Right lobe of liver (tissue), 6 donors: ENCODE data around the gene PBX4. TPM values are rescaled to one million over a fixed set of nuclear protein-coding genes. Genes with fewer than 3 reads are reported as not detected.
"Not testable (repeated sequence)": the region's sequence is repeated elsewhere in the genome, so short reads cannot be mapped to it uniquely, and the experiment has no call there.

Experiments used
- ATAC-seq, 4 donors: fragments of 200-7000 bp; cut with Tn5 transposase; one replicate each; pipeline ENCODE4 v1.9.1; 2020; ENCODE audit warnings: mild to moderate bottlenecking in 4 of 4, moderate library complexity in 4 of 4
- DNase-seq, 3 donors: peaks; one replicate each; pipeline ENCODE4 v3.0.0-alpha.2; 2020
- H3K27ac ChIP-seq, 3 donors: fragments of 200-600 bp; one replicate each; pipeline ENCODE4 v1.8.0; 2022
- H3K27me3 ChIP-seq, 2 donors: fragments of 200-600 bp; one replicate each; pipeline ENCODE4 v1.8.0; 2022
- H3K36me3 ChIP-seq, 4 donors: fragments of 200-600 bp; sonication (generic) in 1 of 4; one replicate each; pipeline versions ENCODE4 v1.5.1 to v1.8.0; 2017 to 2022; ENCODE audit warnings: control low read depth in 1 of 4
- H3K4me1 ChIP-seq, 4 donors: fragments of 200-600 bp; sonication (generic) in 1 of 4; one replicate each; pipeline versions ENCODE4 v1.5.1 to v1.8.0; 2017 to 2022; ENCODE audit warnings: control low read depth in 1 of 4
- H3K4me3 ChIP-seq, 3 donors: fragments of 200-600 bp; one replicate each; pipeline ENCODE4 v1.8.0; 2022
- H3K9me3 ChIP-seq, 4 donors: fragments of 200-600 bp; sonication (generic) in 1 of 4; one replicate each; pipeline versions ENCODE4 v1.5.1 to v1.8.0; 2017 to 2022; ENCODE audit warnings: control low read depth in 1 of 4
- POLR2A ChIP-seq: fragments of 450-650 bp; IDR thresholded peaks from one replicate; pipeline ENCODE4 v1.6.1; 2017; ENCODE audit warnings: antibody characterized with exemption, mild to moderate bottlenecking
- WGBS: methylation state at CpG from one replicate; pipeline ENCODE4 v1.1.6; 2018; ENCODE audit warnings: low coverage, low lambda C conversion rate; ENCODE audit not compliant: insufficient coverage; ENCODE audit errors: missing lambda C conversion rate; 5-methylcytosine and 5-hydroxymethylcytosine counted together
- intact Hi-C, 2 donors: fragments of 100-400 bp; cut with DNase I; formaldehyde crosslinking; loops; one replicate each; pipeline versions ENCODE4 v1.11.2 to v1.14.1; 2022
- total RNA-seq, 6 experiments: library from RNA; depleted of rRNA in 2 of 6; stranded (reverse); fragments of >200 nt in 2 of 6; fragmentation: NEBNext Ultra II Directional in 3 of 6; extraction: Animal tissue kit (Norgen Biotek cat#: 25700) in 3 of 6; gene quantifications; one replicate each; pipeline versions ENCODE4 v1.1.0 to v1.2.4, GENCODE V29; 2016 to 2023
- TF ChIP-seq, protein P1 (sequence below), 4 donors: fragments of 200-600 bp in 3 of 4; fragments of 450-650 bp in 1 of 4; IDR thresholded peaks; one replicate each; pipeline versions ENCODE4 v1.5.1 to v1.8.0; 2016 to 2022; ENCODE audit warnings: antibody characterized with exemption in 4 of 4, mild to moderate bottlenecking in 2 of 4
- donor health status: DM: no; HTN: yes; CAD: no.
- donor health status: DM: no; HTN: no; CAD: no.
- donor health status: DM: no; HTN: no; CAD: no.
- donor health status: DM: no; HTN: yes; CAD: no.
- donor health status: DM: no; HTN: yes; CAD: no.

Gene PBX4
- total RNA-seq, 6 experiments from 2014 or later, result 0.87 TPM; not detected in 5

DNA sequence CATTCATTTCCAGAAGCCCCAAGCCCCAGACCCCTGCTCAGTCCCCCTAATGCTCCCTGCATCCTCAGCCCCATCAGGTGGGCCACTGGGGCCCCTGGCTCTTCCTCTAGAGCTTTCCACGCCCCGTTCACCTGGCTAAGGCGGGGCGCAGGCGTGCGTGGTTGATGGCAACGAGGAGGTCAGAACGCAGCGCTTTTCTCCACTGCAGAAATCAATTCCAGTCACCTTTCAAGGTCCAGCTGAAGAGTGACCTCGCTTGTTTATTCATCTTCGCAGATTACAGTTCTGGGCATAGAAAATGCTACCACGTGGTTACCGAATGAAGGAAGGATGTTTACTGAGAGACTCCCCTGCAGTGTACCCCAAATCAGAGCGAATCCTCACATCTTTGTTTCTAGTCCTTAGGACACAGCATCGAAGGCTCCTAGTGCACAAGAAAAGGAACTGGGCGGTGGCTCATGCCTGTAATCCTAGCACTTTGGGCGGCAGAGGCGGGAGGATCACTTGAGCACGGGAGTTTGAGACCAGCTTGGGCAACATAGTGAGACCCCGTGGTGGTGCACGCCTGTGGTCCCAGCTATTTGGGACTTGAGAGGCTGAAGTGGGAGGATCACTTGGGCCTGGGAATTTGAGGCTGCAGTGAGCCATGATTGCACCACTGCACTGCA is 828 bp upstream of the PBX4 start:
- Histone ChIP-seq H3K36me3 (no peaks in the 10 kb centered on the region), H3K4me3 (no peak overlapping the region), H3K9me3 (no peaks in the 10 kb centered on the region), H3K27me3 (no peaks in the 10 kb centered on the region), H3K27ac (no peak overlapping the region), H3K4me1 (no peaks in the 10 kb centered on the region)
- no peak for DNase-seq
- TF ChIP-seq, protein P1, sequence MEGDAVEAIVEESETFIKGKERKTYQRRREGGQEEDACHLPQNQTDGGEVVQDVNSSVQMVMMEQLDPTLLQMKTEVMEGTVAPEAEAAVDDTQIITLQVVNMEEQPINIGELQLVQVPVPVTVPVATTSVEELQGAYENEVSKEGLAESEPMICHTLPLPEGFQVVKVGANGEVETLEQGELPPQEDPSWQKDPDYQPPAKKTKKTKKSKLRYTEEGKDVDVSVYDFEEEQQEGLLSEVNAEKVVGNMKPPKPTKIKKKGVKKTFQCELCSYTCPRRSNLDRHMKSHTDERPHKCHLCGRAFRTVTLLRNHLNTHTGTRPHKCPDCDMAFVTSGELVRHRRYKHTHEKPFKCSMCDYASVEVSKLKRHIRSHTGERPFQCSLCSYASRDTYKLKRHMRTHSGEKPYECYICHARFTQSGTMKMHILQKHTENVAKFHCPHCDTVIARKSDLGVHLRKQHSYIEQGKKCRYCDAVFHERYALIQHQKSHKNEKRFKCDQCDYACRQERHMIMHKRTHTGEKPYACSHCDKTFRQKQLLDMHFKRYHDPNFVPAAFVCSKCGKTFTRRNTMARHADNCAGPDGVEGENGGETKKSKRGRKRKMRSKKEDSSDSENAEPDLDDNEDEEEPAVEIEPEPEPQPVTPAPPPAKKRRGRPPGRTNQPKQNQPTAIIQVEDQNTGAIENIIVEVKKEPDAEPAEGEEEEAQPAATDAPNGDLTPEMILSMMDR (IDR thresholded peaks at IDR 0.05), result no peak
- TF ChIP-seq POLR2A, result no peak
- intact Hi-C loops, result no loop called here
- 31% methylated on average over 16 of the region's 21 CpGs for WGBS
- no peak for ATAC-seq

DNA sequence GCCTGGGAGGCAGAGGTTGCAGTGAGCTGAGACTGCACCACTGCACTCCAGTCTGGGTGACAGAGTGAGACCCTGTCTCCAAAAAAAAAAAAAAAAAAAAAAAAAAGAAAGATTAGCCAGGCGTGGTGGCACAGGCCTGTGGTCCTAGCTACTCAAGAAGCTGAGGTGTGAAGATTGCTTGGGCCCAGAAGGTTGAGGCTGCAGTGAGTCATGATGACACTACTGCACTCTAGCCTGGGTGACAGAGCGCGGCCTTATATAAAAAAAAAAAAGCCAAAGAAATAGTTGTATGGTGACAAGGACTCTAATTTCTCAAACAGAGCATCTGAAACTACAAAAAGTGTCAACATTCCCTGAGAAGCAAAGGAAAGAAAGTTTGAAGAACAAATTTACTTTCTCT is 3.4 kb downstream of the PBX4 start:
- 74% methylated on average over 3 of the region's 3 CpGs for WGBS
- no peak overlapping the region for H3K4me3 ChIP-seq
- no peaks in the 10 kb centered on the region for H3K4me1 ChIP-seq
- H3K9me3 ChIP-seq, result no peaks in the 10 kb centered on the region
- intact Hi-C loops, result no loop called here
- DNase-seq (no peak), ATAC-seq (no peak)
- TF ChIP-seq POLR2A, result no peak
- TF ChIP-seq, protein P1 (IDR thresholded peaks at IDR 0.05), result no peak
- no peaks in the 10 kb centered on the region for H3K36me3 ChIP-seq
- H3K27me3 ChIP-seq, result no peaks in the 10 kb centered on the region
- no peak overlapping the region for H3K27ac ChIP-seq

DNA sequence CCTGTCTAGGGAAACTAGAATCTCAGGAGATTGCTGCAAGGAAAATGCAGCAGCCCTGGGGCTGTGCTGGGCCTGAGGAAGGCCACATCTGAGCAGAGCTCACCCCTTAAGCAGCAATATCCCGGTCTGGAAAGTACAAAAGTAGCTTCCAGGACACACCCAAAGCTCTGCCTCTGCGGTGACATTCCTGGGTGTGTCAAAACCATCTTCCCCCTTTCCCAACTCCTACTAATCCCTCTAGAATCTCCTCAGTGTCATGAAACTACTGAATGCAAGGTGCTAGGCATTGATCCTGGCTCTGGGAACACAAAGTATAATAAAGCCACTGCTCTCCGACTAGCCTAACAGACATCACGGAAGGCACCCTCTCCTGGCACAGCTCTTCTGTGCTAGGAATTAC is 5.0 kb downstream of the PBX4 start:
- Histone ChIP-seq H3K9me3 (no peaks in the 10 kb centered on the region), H3K27me3 (no peaks in the 10 kb centered on the region), H3K27ac (no peak overlapping the region), H3K4me1 (no peaks in the 10 kb centered on the region), H3K36me3 (no peaks in the 10 kb centered on the region), H3K4me3 (no peak overlapping the region)
- DNase-seq (no peak), ATAC-seq (no peak)
- intact Hi-C loops, result no loop called here
- 73% methylated on average over 2 of the region's 4 CpGs for WGBS
- TF ChIP-seq, protein P1 (IDR thresholded peaks at IDR 0.05), result no peak
- no peak for TF ChIP-seq POLR2A

DNA sequence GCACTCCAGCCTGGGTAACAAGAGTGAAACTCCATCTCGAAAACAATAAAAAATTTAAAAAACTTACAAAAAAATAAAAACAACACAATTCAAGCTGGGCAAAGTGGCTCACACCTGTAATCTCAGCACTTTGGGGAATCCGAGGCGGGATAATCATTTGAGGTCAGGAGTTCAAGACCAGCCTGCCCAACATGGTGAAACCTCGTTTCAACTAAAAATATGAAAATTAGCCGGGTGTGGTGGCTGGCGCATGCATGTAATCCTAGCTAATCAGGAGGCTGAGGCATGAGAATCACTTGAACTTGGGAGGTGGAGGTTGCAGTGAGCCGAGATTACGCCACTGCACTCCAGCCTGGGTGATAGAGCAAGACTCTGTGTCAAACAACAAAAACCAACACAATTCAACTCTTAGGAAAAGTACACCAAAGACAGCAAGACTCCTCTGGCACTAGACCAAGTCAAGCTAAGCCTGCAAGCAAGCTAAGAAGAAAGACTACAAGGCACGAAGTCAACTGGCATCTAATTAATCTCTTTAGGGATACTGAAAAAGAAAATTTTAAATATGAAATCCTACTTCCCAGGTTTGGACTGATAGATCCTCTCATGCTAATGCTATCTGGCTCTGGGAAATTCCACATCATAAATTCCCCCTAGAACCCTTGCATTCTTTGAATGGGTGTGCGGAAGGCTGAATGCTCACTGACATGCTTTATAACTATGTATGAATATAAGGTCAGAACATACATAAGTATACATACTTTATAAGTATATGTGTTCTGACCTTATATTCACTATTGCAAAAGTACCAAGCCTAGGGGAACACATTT is 7.9 kb downstream of the PBX4 start:
- DNase-seq (no peak), ATAC-seq (no peak)
- H3K27ac ChIP-seq, result no peak overlapping the region
- intact Hi-C loops, result no loop called here
- no peaks in the 10 kb centered on the region for H3K9me3 ChIP-seq
- no peak overlapping the region for H3K4me3 ChIP-seq
- H3K4me1 ChIP-seq, result no peaks in the 10 kb centered on the region
- H3K27me3 ChIP-seq, result no peaks in the 10 kb centered on the region
- 72% methylated on average over 9 of the region's 10 CpGs for WGBS
- TF ChIP-seq, protein P1 (IDR thresholded peaks at IDR 0.05), result no peak
- no peak for TF ChIP-seq POLR2A
- no peaks in the 10 kb centered on the region for H3K36me3 ChIP-seq

DNA sequence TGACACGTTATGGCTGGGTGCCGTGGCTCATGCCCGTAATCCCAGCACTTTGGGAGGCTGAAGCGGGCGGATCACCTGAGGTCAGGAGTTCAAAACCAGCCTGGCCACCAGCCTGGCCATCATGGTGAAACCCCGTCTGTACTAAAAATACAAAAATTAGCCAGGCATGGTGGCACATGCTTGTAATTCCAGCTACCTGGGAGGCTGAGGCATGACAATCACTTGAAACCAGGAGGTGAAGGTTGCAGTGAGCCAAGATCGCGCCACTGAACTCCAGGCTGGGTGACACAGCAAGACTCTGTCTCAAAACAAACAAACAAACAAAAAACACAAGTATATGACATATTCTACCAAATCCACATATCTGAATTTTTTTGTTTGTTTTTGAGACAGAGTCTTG is 11.8 kb downstream of the PBX4 start:
- 71% methylated on average over 8 of the region's 8 CpGs for WGBS
- H3K9me3 ChIP-seq, DNase-seq, H3K4me3 ChIP-seq, ATAC-seq, H3K4me1 ChIP-seq, H3K27ac ChIP-seq, intact Hi-C loops, H3K36me3 ChIP-seq, H3K27me3 ChIP-seq: not testable (repeated sequence)
